ENCODE measurements around the gene GRM8.
"Not testable (repeated sequence)": the region's sequence is repeated elsewhere in the genome, so short reads cannot be mapped to it uniquely, and the experiment has no call there.

GRM8 gene

DNA sequence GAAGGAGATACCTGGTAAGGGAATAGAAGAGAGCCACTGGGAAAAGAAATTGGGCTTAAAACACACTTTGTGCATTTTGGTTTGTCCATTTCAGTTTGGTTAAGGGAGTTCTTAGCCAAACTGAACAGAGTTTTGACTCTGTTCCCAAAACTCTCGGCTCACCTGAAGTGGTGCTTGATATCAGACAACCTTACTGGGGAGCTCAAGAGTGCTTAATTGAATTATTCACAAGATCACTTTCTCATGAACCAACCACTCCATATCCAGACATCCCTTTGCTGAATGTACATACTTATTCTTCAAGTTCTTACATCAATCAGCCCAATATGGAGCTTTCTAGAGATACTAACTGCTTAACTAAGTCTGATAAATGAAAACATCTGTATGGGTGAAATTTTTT is 413.1 kb downstream of the GRM8 start:
- Histone ChIP-seq H3K4me2 (ENCODE audit: low read depth, low read length) (no peak overlapping the region), H3F3A (ENCODE audit: insufficient read depth, low read length) (no peaks in the 10 kb centered on the region), H3K9me3 (replicated peaks; ENCODE audit: insufficient read depth, low read length) (no peaks in the 10 kb centered on the region), H3K9me2 (replicated peaks; ENCODE audit: insufficient read depth, low read length) (no peaks in the 10 kb centered on the region), H3K79me2 (ENCODE audit: low read length) (no peaks in the 10 kb centered on the region), H3K4me3 (ENCODE audit: low read length) (no peak overlapping the region), H3K27me3 (replicated peaks; ENCODE audit: insufficient read depth, low read length) (no peaks in the 10 kb centered on the region), H3K36me3 (replicated peaks; ENCODE audit: insufficient read depth, low read length) (no peaks in the 10 kb centered on the region), H4K20me1 (ENCODE audit: insufficient read depth, low read length) (no peaks in the 10 kb centered on the region), H3K4me1 (ENCODE audit: low read length) (no peaks in the 10 kb centered on the region), H3K9ac (ENCODE audit: low read length) (no peak overlapping the region), H2AFZ (ENCODE audit: low read length) (no peak overlapping the region), H3K27ac (ENCODE audit: low read length) (no peak overlapping the region)
- DNase-seq, result no peak
- TF ChIP-seq EZH2 (optimal IDR thresholded peaks at IDR 0.05; ENCODE audit: low read depth, low read length), result no peak
- TF ChIP-seq, protein P1, sequence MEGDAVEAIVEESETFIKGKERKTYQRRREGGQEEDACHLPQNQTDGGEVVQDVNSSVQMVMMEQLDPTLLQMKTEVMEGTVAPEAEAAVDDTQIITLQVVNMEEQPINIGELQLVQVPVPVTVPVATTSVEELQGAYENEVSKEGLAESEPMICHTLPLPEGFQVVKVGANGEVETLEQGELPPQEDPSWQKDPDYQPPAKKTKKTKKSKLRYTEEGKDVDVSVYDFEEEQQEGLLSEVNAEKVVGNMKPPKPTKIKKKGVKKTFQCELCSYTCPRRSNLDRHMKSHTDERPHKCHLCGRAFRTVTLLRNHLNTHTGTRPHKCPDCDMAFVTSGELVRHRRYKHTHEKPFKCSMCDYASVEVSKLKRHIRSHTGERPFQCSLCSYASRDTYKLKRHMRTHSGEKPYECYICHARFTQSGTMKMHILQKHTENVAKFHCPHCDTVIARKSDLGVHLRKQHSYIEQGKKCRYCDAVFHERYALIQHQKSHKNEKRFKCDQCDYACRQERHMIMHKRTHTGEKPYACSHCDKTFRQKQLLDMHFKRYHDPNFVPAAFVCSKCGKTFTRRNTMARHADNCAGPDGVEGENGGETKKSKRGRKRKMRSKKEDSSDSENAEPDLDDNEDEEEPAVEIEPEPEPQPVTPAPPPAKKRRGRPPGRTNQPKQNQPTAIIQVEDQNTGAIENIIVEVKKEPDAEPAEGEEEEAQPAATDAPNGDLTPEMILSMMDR (IDR thresholded peaks at IDR 0.05; ENCODE audit: low read length), result no peak
- no peak for TF ChIP-seq EZH2phosphoT487 (IDR thresholded peaks at IDR 0.05; ENCODE audit: low read length)

DNA sequence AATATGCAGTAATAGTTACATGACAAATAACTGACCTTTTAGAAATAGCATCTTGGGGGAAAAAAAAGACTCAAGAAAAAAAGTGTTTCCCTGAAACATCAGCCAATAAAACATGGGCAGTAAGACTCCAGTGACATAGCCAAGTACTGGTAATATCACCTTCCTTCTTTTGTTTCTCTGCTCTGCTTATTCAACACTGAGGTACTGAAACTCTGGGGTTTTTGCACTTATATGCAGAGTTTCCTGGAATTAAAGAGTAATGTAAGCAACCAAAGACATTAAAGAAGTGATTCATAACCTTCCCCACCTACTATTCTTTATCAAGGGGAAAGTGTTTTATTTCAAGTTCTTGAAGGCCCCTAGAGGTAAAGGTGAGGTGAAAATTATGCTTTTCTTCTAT is 414.5 kb downstream of the GRM8 start:
- Histone ChIP-seq H3K79me2 (ENCODE audit: low read length) (no peaks in the 10 kb centered on the region), H4K20me1 (ENCODE audit: insufficient read depth, low read length) (no peaks in the 10 kb centered on the region), H3K9ac (ENCODE audit: low read length) (no peak overlapping the region), H3F3A (ENCODE audit: insufficient read depth, low read length) (no peaks in the 10 kb centered on the region), H3K4me1 (ENCODE audit: low read length) (no peaks in the 10 kb centered on the region), H3K4me3 (ENCODE audit: low read length) (no peak overlapping the region), H3K9me2 (replicated peaks; ENCODE audit: insufficient read depth, low read length) (no peaks in the 10 kb centered on the region), H2AFZ (ENCODE audit: low read length) (no peak overlapping the region), H3K4me2 (ENCODE audit: low read depth, low read length) (no peak overlapping the region), H3K27me3 (replicated peaks; ENCODE audit: insufficient read depth, low read length) (no peaks in the 10 kb centered on the region), H3K27ac (ENCODE audit: low read length) (no peak overlapping the region), H3K36me3 (replicated peaks; ENCODE audit: insufficient read depth, low read length) (no peaks in the 10 kb centered on the region), H3K9me3 (replicated peaks; ENCODE audit: insufficient read depth, low read length) (no peaks in the 10 kb centered on the region)
- DNase-seq, result no peak
- TF ChIP-seq, protein P1 (IDR thresholded peaks at IDR 0.05; ENCODE audit: low read length), result no peak
- TF ChIP-seq EZH2phosphoT487 (IDR thresholded peaks at IDR 0.05; ENCODE audit: low read length) (no peak), EZH2 (optimal IDR thresholded peaks at IDR 0.05; ENCODE audit: low read depth, low read length) (no peak)

DNA sequence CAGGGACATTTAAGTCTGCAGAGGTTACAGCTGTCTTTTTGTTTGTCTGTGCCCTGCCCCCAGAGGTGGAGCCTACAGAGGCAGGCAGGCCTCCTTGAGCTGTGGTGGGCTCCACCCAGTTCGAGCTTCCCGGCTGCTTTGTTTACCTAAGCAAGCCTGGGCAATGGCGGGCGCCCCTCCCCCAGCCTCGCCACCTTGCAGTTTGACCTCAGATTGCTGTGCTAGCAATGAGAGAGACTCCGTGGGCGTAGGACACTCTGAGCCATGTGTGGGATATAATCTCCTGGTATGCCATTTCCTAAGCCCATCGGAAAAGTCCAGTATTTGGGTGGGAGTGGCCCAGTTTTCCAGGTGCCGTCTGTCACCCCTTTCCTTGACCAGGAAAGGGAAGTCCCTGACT is 421.5 kb downstream of the GRM8 start:
- DNase-seq; H3K9me2 ChIP-seq (replicated peaks; ENCODE audit: insufficient read depth, low read length): not testable (repeated sequence)

DNA sequence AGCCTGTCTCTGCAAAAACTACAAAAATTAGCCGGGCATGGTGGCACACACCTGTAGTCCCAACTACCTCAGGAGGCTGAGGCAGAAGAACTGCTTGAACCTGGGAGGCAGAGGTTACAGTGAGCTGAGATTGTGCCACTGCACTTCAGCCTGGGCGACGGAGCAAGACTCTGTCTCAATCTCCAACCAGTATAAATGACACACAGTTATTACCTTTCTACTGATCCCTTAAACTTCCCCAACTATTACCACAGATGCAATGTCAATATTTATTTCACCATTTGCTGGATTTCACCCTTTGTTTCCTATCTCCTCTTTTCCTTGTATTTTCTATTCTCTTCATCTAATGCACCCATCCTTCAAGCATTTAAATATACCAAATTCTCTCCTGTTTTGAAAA is 431.8 kb downstream of the GRM8 start:
- DNase-seq, result no peak
- Histone ChIP-seq H3K4me3 (ENCODE audit: low read length) (no peak overlapping the region), H3K9me2 (replicated peaks; ENCODE audit: insufficient read depth, low read length) (no peaks in the 10 kb centered on the region), H4K20me1 (ENCODE audit: insufficient read depth, low read length) (no peaks in the 10 kb centered on the region), H3F3A (ENCODE audit: insufficient read depth, low read length) (no peaks in the 10 kb centered on the region), H3K9ac (ENCODE audit: low read length) (no peak overlapping the region), H3K9me3 (replicated peaks; ENCODE audit: insufficient read depth, low read length) (no peaks in the 10 kb centered on the region), H3K4me2 (ENCODE audit: low read depth, low read length) (no peak overlapping the region), H3K4me1 (ENCODE audit: low read length) (no peaks in the 10 kb centered on the region), H3K79me2 (ENCODE audit: low read length) (no peaks in the 10 kb centered on the region), H2AFZ (ENCODE audit: low read length) (no peak overlapping the region), H3K27me3 (replicated peaks; ENCODE audit: insufficient read depth, low read length) (no peaks in the 10 kb centered on the region), H3K27ac (ENCODE audit: low read length) (no peak overlapping the region), H3K36me3 (replicated peaks; ENCODE audit: insufficient read depth, low read length) (no peaks in the 10 kb centered on the region)
- TF ChIP-seq, protein P1 (IDR thresholded peaks at IDR 0.05; ENCODE audit: low read length), result no peak
- TF ChIP-seq EZH2phosphoT487 (IDR thresholded peaks at IDR 0.05; ENCODE audit: low read length) (no peak), EZH2 (optimal IDR thresholded peaks at IDR 0.05; ENCODE audit: low read depth, low read length) (no peak)

More for the DNA sequence above, 421.5 kb downstream of the GRM8 start:
- not testable (repeated sequence) for H3K4me1 ChIP-seq (ENCODE audit: low read length); H3K4me3 ChIP-seq (ENCODE audit: low read length); H3K36me3 ChIP-seq (replicated peaks; ENCODE audit: insufficient read depth, low read length); H4K20me1 ChIP-seq (ENCODE audit: insufficient read depth, low read length); H2AFZ ChIP-seq (ENCODE audit: low read length); H3F3A ChIP-seq (ENCODE audit: insufficient read depth, low read length); H3K4me2 ChIP-seq (ENCODE audit: low read depth, low read length); H3K9me3 ChIP-seq (replicated peaks; ENCODE audit: insufficient read depth, low read length); H3K79me2 ChIP-seq (ENCODE audit: low read length); H3K9ac ChIP-seq (ENCODE audit: low read length); H3K27me3 ChIP-seq (replicated peaks; ENCODE audit: insufficient read depth, low read length); H3K27ac ChIP-seq (ENCODE audit: low read length)
